GM18951 (cell line): Measurements from ENCODE around the gene DDR2.
"Not testable (repeated sequence)": the region's sequence is repeated elsewhere in the genome, so short reads cannot be mapped to it uniquely, and the experiment has no call there.

Experiments
- POLR2A ChIP-seq: IDR thresholded peaks from 4 replicates; pipeline ENCODE4 v1.6.1; 2011; ENCODE audit warnings: mild to moderate bottlenecking; ENCODE audit not compliant: insufficient read length, insufficient read depth; ENCODE audit errors: extremely low read depth
- in situ Hi-C: fragments of 300-500 bp; cut with MboI; formaldehyde crosslinking; loops from one replicate; pipeline ENCODE4 v1.12.0; 2022; ENCODE audit warnings: low sequenced_read_pairs, mixed read lengths, inconsistent platforms; ENCODE audit not compliant: unreplicated experiment

The DDR2 gene

GRCh38 chr1:162732566-162733335, 100.5 kb downstream of the DDR2 start:
- no peak for TF ChIP-seq POLR2A
- in situ Hi-C loops, result no loop called here

DNA sequence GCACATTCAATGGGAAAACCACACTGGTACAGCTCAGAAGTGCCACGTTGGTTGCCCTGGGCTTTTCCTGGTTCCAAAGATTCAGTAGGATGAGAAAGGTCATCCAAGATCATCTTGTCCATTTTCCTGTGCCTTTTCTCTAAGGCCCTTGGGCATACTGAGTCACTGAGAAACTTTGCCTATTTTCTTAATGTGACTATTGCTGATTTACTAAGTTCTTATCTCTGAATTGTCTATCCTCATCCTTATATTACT, 101.0 kb downstream of the DDR2 start:
- TF ChIP-seq POLR2A, result no peak
- in situ Hi-C loops, result no loop called here

GRCh38 chr1:162734047-162734446, 101.8 kb downstream of the DDR2 start:
- in situ Hi-C loops, result no loop called here
- TF ChIP-seq POLR2A, result no peak

DNA sequence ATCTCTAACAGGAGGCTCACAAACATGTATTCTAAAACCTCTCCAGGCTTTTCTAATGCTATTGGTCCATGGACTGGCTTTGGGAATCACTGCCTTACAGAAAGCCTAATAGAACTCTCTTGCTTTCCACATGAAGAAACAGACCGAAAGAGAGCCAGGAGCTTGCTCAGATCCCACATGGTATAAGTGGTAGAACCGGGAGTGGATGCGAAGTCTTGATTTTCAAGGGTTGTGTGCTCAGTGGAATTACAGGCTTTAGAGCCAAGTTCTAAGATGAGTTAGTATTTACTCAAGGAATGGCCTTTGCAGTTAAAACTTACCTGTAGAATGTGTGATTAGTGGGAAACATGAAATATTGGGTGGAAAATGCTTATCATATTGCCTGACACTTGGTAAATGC, 103.9 kb downstream of the DDR2 start:
- in situ Hi-C loops, result no loop called here

DNA sequence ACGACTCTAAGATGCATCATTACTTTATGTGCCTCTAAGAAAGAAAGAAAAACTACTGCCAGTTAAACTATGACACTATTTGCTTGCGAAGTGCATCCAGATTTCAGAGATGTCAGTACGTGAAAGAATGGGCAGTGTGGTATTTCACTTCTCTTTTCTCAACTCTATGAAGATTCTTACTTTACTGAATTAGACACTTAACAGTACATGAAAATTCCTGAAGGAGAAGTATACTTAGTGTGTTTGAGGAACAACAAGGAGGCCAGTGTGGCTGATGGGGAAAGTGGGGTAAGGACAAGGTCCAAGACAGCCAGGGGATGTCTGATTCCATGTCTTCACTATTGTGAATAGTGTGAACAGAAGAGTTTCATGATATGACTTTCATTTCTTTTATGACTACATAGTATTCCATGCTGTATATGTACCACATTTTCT, 104.4 kb downstream of the DDR2 start:
- no peak for TF ChIP-seq POLR2A
- in situ Hi-C loops, result no loop called here

More for the DNA sequence above, 103.9 kb downstream of the DDR2 start:
- TF ChIP-seq POLR2A, result no peak

DNA sequence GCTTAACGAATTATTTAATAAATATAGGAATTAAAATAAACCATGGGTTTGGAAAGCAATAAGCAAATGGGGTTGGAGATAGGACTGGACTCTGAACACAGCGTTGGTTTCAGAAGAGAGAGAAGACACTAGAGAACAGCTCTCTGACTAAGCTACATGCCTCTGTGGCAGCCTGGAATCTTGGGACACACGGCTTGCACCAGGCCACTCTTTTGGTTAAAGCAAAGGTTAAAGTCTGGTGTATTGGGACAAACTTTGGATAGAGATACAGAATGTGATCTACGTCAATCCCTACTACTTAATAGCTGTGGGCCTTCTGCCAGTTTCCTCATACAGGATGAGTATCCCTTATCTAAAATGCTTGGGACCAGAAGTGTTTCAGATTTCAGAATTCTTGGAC, 108.5 kb downstream of the DDR2 start:
- in situ Hi-C loops, result no loop called here
- TF ChIP-seq POLR2A, result no peak

DNA sequence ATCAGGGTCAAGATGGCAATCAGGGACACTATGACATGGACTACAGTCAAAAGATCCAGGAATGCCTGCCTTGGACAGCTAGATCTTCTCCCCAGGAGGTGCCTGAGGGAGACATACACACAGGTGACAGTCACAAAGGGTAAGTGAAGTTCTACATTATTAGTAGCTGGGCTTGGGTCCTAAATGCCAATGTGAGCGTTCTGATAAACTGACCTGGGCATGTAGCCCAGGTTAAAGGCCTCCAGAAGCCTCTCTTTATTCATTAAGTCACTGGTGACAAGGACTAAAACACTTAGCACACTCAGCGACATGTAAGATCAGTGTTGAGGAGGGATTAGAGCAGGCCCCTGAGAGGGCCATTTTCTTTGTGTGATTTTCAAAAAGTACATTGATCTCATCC, 109.3 kb downstream of the DDR2 start:
- in situ Hi-C loops, result no loop called here
- TF ChIP-seq POLR2A, result no peak

DNA sequence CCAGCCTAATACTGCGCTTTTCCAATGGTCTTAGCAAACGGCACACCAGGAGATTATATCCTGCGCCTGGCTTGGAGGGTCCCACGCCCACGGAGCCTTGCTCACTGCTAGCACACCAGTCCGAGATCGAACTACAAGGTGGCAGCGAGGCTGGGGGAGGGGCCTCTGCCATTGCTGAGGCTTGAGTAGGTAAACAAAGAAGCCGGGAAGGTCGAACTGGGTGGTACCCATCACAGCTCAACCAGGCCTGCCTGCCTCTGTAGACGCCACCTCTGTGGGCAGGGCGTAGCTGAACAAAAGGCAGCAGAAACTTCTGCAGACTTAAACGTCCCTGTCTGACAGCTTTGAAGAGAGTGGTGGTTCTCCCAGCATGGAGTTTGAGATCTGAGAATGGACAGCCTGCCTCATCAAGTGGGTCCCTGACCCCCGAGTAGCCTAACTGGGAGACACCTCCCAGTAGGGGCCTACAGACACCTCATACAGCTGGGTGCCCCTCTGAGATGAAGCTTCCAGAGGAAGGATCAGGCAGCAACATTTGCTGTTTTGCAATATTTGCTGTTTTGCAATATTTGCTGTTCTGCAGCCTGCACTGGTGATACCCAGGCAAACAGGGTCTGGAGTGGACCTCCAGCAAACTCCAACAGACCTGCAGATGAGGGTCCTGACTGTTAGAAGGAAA, 114.1 kb downstream of the DDR2 start:
- in situ Hi-C loops, result not testable (repeated sequence)

DNA sequence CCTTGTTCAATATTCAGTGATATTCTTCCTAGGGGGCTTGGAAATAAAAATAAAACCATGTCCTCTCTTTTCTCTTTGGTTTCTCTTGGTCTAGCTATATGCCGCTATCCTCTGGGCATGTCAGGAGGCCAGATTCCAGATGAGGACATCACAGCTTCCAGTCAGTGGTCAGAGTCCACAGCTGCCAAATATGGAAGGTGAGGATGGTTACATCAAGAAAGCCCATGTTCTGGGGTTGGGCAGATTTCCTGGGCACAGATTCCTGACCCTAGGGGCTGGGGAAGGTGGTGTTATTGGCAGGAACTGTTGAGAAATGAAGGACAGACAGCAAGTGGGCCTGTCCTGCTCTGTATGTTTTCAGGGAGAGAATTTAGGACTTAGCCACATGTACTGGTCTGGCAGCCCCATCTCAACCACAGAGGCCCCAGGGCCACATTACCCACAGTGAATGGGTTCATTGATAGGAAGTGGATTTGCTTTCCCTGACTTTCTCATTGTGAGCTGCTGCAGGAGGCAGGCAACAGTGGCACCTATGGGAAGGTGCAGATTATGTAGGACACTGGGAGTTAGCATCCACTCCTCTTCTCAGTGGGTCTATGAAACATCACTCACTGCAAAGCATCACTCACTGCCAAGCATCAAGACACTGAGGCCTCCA, 120.9 kb downstream of the DDR2 start:
- in situ Hi-C loops, result no loop called here
- TF ChIP-seq POLR2A, result no peak

GRCh38 chr1:162753998-162754585, 121.8 kb downstream of the DDR2 start:
- in situ Hi-C loops, result no loop called here
- no peak for TF ChIP-seq POLR2A

- in situ Hi-C loops, result no loop called here
- TF ChIP-seq POLR2A, result no peak
These were observed 123.0 kb downstream of the DDR2 start for GRCh38 chr1:162755306-162755705.

DNA sequence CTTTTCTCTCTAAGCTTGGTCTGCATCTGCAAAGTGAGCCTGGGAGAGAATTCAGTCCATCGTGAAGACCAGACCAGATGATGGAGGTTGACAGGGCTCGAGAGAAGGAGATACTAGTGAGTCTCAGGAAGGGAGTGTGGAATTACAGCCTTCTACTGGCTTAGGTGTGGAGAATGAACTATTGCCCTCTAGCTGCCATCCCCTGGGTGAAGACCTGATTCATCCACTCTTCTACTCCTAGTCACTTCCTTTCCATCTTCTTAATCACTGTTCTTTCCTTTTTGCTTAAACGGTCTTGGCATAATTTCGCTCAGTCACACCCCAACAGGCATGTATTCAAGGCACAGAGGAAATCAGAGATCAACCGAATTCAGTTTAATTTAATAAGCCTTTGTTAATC, 124.3 kb downstream of the DDR2 start:
- no peak for TF ChIP-seq POLR2A
- in situ Hi-C loops, result no loop called here

DNA sequence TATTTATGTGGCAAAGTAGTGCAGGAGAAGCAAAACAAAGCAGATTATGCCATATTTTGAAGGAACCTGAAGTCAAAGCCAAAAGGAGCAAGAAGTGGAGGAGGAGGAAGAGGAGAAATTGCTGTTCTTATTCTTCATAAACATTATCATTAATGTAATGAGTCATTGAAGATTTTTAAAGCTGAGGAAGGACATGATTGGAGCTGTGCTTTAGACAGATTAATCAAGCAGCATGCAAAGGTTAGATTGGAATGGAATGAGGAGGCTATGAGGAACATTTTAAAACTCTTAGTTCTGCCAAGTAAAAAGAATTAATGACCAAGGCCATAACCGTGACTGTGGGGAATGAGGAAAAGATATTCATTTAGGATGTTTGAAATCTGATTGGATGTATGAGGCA, 125.2 kb downstream of the DDR2 start:
- in situ Hi-C loops, result no loop called here
- TF ChIP-seq POLR2A, result no peak

DNA sequence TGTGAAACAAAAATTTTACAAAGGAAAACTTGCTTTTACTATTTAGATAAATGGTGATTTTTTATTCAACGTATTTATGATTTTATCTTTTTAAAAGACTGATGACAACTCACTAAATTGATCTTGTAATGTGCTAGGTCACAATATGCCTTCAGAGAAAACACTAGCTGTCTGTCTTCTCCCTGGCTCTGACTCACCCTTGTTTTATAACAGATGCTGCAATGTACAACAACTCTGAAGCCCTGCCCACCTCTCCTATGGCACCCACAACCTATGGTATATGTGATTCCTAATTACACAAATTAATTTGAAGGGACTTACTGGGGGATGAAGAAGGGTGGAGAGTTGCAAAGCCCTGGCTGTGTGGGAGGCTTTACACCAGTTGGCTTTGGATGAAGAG, 133.5 kb downstream of the DDR2 start:
- in situ Hi-C loops, result no loop called here
- no peak for TF ChIP-seq POLR2A
